ENCODE results near the gene NAMPT. TPM values are rescaled to one million over a fixed set of nuclear protein-coding genes. Genes with fewer than 3 reads are reported as not detected.

The NAMPT gene
- total RNA-seq, 1 experiment from 2014 or later = 80.8 TPM

DNA sequence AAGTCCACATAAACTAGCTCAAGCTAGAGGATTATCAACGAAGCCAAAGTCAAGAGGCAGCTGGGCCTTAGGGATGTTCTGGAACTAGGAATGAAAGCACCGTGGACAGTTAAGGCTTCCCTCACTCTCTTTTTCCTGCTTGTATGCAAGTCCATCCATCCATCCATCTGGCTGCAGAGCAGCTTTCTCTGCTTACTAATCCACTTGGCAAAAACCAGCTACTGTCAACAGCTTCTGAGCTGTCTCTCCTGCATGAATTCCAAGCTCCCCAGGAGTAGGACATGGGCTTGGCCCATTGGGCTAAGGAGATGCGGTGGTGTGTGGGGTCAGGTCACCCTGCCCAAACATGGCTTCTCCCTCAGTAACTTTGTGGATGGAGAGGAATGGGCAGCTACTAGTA lies 66.2 kb downstream of the NAMPT start:
- POLR2A ChIA-PET = no interaction called here
- CTCF ChIA-PET = no interaction called here
- in situ Hi-C loops (cut with HindIII; ENCODE audit: low pct_unique_long_range_greater_than_20kb, low sequenced_read_pairs) (no loop called here), intact Hi-C loops (cut with micrococcal nuclease; ENCODE audit: unreplicated experiment) (no loop called here)
- no peaks in the 10 kb centered on the region for H3K36me3 ChIP-seq (ENCODE audit: control insufficient read depth, insufficient read depth, low read length)
- no peaks in the 10 kb centered on the region for H3K27me3 ChIP-seq (ENCODE audit: control insufficient read depth, insufficient read depth, low read length)
- ATAC-seq = no peak
- H3K4me3 ChIP-seq (ENCODE audit: low read depth in 2 of 2, low read length in 2 of 2) = no peak overlapping the region
- peaks cover 6% of the 10 kb centered on the region; the same call in 1 of the 2 replicates for H3K9me3 ChIP-seq (ENCODE audit: control insufficient read depth, insufficient read depth, low read depth, low read length)
- TF ChIP-seq, protein P1, sequence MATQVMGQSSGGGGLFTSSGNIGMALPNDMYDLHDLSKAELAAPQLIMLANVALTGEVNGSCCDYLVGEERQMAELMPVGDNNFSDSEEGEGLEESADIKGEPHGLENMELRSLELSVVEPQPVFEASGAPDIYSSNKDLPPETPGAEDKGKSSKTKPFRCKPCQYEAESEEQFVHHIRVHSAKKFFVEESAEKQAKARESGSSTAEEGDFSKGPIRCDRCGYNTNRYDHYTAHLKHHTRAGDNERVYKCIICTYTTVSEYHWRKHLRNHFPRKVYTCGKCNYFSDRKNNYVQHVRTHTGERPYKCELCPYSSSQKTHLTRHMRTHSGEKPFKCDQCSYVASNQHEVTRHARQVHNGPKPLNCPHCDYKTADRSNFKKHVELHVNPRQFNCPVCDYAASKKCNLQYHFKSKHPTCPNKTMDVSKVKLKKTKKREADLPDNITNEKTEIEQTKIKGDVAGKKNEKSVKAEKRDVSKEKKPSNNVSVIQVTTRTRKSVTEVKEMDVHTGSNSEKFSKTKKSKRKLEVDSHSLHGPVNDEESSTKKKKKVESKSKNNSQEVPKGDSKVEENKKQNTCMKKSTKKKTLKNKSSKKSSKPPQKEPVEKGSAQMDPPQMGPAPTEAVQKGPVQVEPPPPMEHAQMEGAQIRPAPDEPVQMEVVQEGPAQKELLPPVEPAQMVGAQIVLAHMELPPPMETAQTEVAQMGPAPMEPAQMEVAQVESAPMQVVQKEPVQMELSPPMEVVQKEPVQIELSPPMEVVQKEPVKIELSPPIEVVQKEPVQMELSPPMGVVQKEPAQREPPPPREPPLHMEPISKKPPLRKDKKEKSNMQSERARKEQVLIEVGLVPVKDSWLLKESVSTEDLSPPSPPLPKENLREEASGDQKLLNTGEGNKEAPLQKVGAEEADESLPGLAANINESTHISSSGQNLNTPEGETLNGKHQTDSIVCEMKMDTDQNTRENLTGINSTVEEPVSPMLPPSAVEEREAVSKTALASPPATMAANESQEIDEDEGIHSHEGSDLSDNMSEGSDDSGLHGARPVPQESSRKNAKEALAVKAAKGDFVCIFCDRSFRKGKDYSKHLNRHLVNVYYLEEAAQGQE (IDR thresholded peaks at IDR 0.05; ENCODE audit: insufficient read depth in 1 of 2, low read depth in 2 of 2, low read length in 1 of 2) = no peak
- TF ChIP-seq POLR2AphosphoS5 (IDR thresholded peaks at IDR 0.05; ENCODE audit: low read depth, low read length) (no peak), TCF7L2 (IDR thresholded peaks at IDR 0.05; ENCODE audit: low read depth, low read length) (no peak), SIN3A (IDR thresholded peaks at IDR 0.05; ENCODE audit: borderline replicate concordance, insufficient read depth, low read depth, low read length) (no peak)
- TF ChIP-seq, protein P2, sequence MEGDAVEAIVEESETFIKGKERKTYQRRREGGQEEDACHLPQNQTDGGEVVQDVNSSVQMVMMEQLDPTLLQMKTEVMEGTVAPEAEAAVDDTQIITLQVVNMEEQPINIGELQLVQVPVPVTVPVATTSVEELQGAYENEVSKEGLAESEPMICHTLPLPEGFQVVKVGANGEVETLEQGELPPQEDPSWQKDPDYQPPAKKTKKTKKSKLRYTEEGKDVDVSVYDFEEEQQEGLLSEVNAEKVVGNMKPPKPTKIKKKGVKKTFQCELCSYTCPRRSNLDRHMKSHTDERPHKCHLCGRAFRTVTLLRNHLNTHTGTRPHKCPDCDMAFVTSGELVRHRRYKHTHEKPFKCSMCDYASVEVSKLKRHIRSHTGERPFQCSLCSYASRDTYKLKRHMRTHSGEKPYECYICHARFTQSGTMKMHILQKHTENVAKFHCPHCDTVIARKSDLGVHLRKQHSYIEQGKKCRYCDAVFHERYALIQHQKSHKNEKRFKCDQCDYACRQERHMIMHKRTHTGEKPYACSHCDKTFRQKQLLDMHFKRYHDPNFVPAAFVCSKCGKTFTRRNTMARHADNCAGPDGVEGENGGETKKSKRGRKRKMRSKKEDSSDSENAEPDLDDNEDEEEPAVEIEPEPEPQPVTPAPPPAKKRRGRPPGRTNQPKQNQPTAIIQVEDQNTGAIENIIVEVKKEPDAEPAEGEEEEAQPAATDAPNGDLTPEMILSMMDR (IDR thresholded peaks at IDR 0.05) = no peak
- no TSS peak for BruUV-seq (replicated peaks)
- H3K4me1 ChIP-seq (ENCODE audit: control insufficient read depth, insufficient read depth, low read length) = peaks cover 16% of the 10 kb centered on the region
- H3K27ac ChIP-seq (ENCODE audit: low read length) = peak overlapping the region; percentile 79
- no peak for DNase-seq (ENCODE audit: low read depth, low spot score)

DNA sequence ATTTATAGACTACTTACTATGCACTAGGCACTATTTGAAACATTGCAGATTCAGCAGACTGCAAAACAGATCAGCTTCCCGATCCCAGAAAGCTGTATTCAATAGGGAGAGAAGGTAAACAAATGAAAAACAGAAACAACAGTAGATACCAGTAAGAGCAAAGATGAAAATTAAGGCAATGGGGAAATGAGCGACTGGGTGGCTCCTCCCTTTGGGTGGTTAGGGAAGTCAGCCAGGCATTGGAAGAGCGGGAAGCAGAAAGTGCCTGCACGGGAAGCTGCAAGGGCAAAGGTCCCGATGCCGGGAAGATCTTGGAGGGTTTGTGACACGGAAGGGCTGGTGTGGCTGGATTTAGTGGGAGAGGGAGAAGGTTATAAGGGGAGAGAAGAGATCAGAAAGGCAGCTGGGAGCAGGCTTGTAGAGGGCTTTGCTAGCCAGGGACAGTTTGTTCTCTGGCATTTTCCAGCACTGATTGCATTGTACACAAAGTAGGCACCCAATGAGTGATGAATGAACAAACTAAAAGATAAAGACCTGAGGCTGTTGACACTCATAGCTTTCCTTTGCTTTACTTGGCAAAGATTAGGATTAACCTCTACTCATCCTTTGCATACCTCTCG lies 67.8 kb downstream of the NAMPT start:
- peak overlapping the region in 1 of 2 experiments; percentile 43; a peak in 3 of 4 replicates for H3K4me3 ChIP-seq (ENCODE audit: low read depth in 2 of 2, low read length in 2 of 2)
- H3K27me3 ChIP-seq (ENCODE audit: control insufficient read depth, insufficient read depth, low read length) = no peaks in the 10 kb centered on the region
- DNase-seq (ENCODE audit: low read depth, low spot score) (peak; percentile 46), ATAC-seq (peak; percentile 88)
- peak overlapping the region; percentile 79 for H3K27ac ChIP-seq (ENCODE audit: low read length)
- ChIA-PET CTCF (interaction anchor here (0.5 to 1.3 kb wide), 3 partner anchors 20 to 40 kb away, joined by 3 to 5 read pairs (median 3); no protein-coding TSS in a partner anchor), POLR2A (interaction anchor here (0.5 to 1.1 kb wide), 5 partner anchors 12 to 244 kb away, joined by 3 to 11 read pairs (median 4); no protein-coding TSS in a partner anchor)
- intact Hi-C loops (cut with micrococcal nuclease; ENCODE audit: unreplicated experiment) = no loop called here
- H3K4me1 ChIP-seq (ENCODE audit: control insufficient read depth, insufficient read depth, low read length) = peaks cover 16% of the 10 kb centered on the region
- H3K36me3 ChIP-seq (ENCODE audit: control insufficient read depth, insufficient read depth, low read length) = no peaks in the 10 kb centered on the region
- peaks cover 6% of the 10 kb centered on the region; the same call in 1 of the 2 replicates for H3K9me3 ChIP-seq (ENCODE audit: control insufficient read depth, insufficient read depth, low read depth, low read length)
- no peak for TF ChIP-seq SIN3A (IDR thresholded peaks at IDR 0.05; ENCODE audit: borderline replicate concordance, insufficient read depth, low read depth, low read length)
- TF ChIP-seq, protein P2 (IDR thresholded peaks at IDR 0.05) = no peak
- no peak for TF ChIP-seq TCF7L2 (IDR thresholded peaks at IDR 0.05; ENCODE audit: low read depth, low read length)
- TF ChIP-seq, protein P1 (IDR thresholded peaks at IDR 0.05; ENCODE audit: insufficient read depth in 1 of 2, low read depth in 2 of 2, low read length in 1 of 2) = no peak
- in situ Hi-C loops (cut with HindIII; ENCODE audit: low pct_unique_long_range_greater_than_20kb, low sequenced_read_pairs) = no loop called here
- no TSS peak for BruUV-seq (replicated peaks)
